Measurements from ENCODE around the gene ADCY6. TPM values are rescaled to one million over a fixed set of nuclear protein-coding genes. Genes with fewer than 3 reads are reported as not detected.
A peak's percentile ranks its signal among the peaks of the same experiment; 100 is the strongest.

ADCY6 gene
- total RNA-seq (2021; ENCODE audit: unreplicated experiment) (24.1 TPM), Bru-seq, nascent RNA (percentile 59 among the genes with signal in this experiment), BruChase-seq, experiment 1, labeled RNA remaining after a 2-hour chase (percentile 76 among the genes with signal in this experiment), BruChase-seq, experiment 2, labeled RNA remaining after a 6-hour chase (percentile 83 among the genes with signal in this experiment)
- 41.4 TPM for polyA plus RNA-seq (2012; ENCODE audit: insufficient read length)
- long read RNA-seq, full-length matches to known transcripts = 2 of 40 reads
- long read RNA-seq, partial matches to known transcripts = 16 of 40 reads
- long read RNA-seq, other reads (novel, unspliced or antisense) = 22 of 40 reads

GRCh38 chr12:48788854-48789775 lies at the start of gene ADCY6:
TSS of gene ADCY6 (minus strand) at chr12:48789089. CDS start at chr12:48783434, 5,655 bp downstream.
- intact Hi-C loops (cut with micrococcal nuclease; ENCODE audit: unreplicated experiment) (no loop called here), in situ Hi-C loops (cut with HindIII; ENCODE audit: low pct_unique_long_range_greater_than_20kb, low sequenced_read_pairs) (no loop called here)
- Histone ChIP-seq H3K27ac (ENCODE audit: low read length) (peak within 1 kb of the TSS; percentile 70), H3K4me3 (ENCODE audit: low read depth in 2 of 2, low read length in 2 of 2) (peak within 1 kb of the TSS; percentile 61 to 70), H3K36me3 (ENCODE audit: control insufficient read depth, insufficient read depth, low read length) (peaks cover 2% of the 10 kb centered on the region; the same call in 1 of the 2 replicates), H3K27me3 (ENCODE audit: control insufficient read depth, insufficient read depth, low read length) (no peaks in the 10 kb centered on the region), H3K4me1 (ENCODE audit: control insufficient read depth, insufficient read depth, low read length) (peaks cover 3% of the 10 kb centered on the region), H3K9me3 (ENCODE audit: control insufficient read depth, insufficient read depth, low read depth, low read length) (no peaks in the 10 kb centered on the region)
- no peak for DNase-seq (ENCODE audit: low read depth, low spot score)
- ATAC-seq = peak; percentile 86
- CTCF ChIA-PET = interaction anchor here (0.6 to 1.2 kb wide), 5 partner anchors 8 to 105 kb away, joined by 4 to 14 read pairs (median 5); no protein-coding TSS in a partner anchor
- POLR2A ChIA-PET = interaction anchor here (0.6 to 1.1 kb wide), 3 partner anchors 14 to 751 kb away, joined by 3 to 7 read pairs (median 3); no protein-coding TSS in a partner anchor
- TF ChIP-seq REST (IDR thresholded peaks at IDR 0.05; ENCODE audit: insufficient read depth in 1 of 2, low read depth in 2 of 2, low read length in 1 of 2) (no peak), TCF7L2 (IDR thresholded peaks at IDR 0.05; ENCODE audit: low read depth, low read length) (no peak), POLR2AphosphoS5 (IDR thresholded peaks at IDR 0.05; ENCODE audit: low read depth, low read length) (no peak), SIN3A (IDR thresholded peaks at IDR 0.05; ENCODE audit: borderline replicate concordance, insufficient read depth, low read depth, low read length) (no peak), CTCF (IDR thresholded peaks at IDR 0.05) (no peak)
- no TSS peak for BruUV-seq (replicated peaks)

GRCh38 chr12:48838048-48838447 lies 49.2 kb upstream of the ADCY6 start:
- H3K36me3 ChIP-seq (ENCODE audit: control insufficient read depth, insufficient read depth, low read length) = peaks cover 29% of the 10 kb centered on the region
- CTCF ChIA-PET = no interaction called here
- no peak for ATAC-seq

More at GRCh38 chr12:48838048-48838447, 49.2 kb upstream of the ADCY6 start:
- POLR2A ChIA-PET = no interaction called here
- Histone ChIP-seq H3K4me1 (ENCODE audit: control insufficient read depth, insufficient read depth, low read length) (no peaks in the 10 kb centered on the region), H3K4me3 (ENCODE audit: low read depth in 2 of 2, low read length in 2 of 2) (no peak overlapping the region), H3K27me3 (ENCODE audit: control insufficient read depth, insufficient read depth, low read length) (no peaks in the 10 kb centered on the region), H3K27ac (ENCODE audit: low read length) (no peak overlapping the region), H3K9me3 (ENCODE audit: control insufficient read depth, insufficient read depth, low read depth, low read length) (no peaks in the 10 kb centered on the region)
- intact Hi-C loops (cut with micrococcal nuclease; ENCODE audit: unreplicated experiment) = no loop called here
- DNase-seq (ENCODE audit: low read depth, low spot score) = no peak
- BruUV-seq (replicated peaks) = no TSS peak
- no peak for TF ChIP-seq REST (IDR thresholded peaks at IDR 0.05; ENCODE audit: insufficient read depth in 1 of 2, low read depth in 2 of 2, low read length in 1 of 2)
- no peak for TF ChIP-seq CTCF (IDR thresholded peaks at IDR 0.05)
- no peak for TF ChIP-seq SIN3A (IDR thresholded peaks at IDR 0.05; ENCODE audit: borderline replicate concordance, insufficient read depth, low read depth, low read length)
- no peak for TF ChIP-seq TCF7L2 (IDR thresholded peaks at IDR 0.05; ENCODE audit: low read depth, low read length)
- no peak for TF ChIP-seq POLR2AphosphoS5 (IDR thresholded peaks at IDR 0.05; ENCODE audit: low read depth, low read length)
- in situ Hi-C loops (cut with HindIII; ENCODE audit: low pct_unique_long_range_greater_than_20kb, low sequenced_read_pairs) = no loop called here
